ENCODE results near the gene NQO2. TPM values are rescaled to one million over a fixed set of nuclear protein-coding genes. Genes with fewer than 3 reads are reported as not detected.

The NQO2 gene
- total RNA-seq, 4 donors from 2014 or later = 37.2 to 89.7 (median 43.3) TPM

GRCh38 chr6:2962636-2963035 is 37.1 kb upstream of the NQO2 start:
- no peak for TF ChIP-seq CTCF (IDR thresholded peaks at IDR 0.05; ENCODE audit: low read depth)

- TF ChIP-seq CTCF (IDR thresholded peaks at IDR 0.05; ENCODE audit: low read depth) = no peak
Measured at GRCh38 chr6:2963756-2964155, 35.9 kb upstream of the NQO2 start.

GRCh38 chr6:2964793-2965505 is 34.7 kb upstream of the NQO2 start:
- no peak for TF ChIP-seq CTCF (IDR thresholded peaks at IDR 0.05; ENCODE audit: low read depth)

- TF ChIP-seq CTCF (IDR thresholded peaks at IDR 0.05; ENCODE audit: low read depth) = no peak
Measured at GRCh38 chr6:2966347-2966746, 33.3 kb upstream of the NQO2 start.

GRCh38 chr6:2967936-2968335 is 31.8 kb upstream of the NQO2 start:
- no peak for TF ChIP-seq CTCF (IDR thresholded peaks at IDR 0.05; ENCODE audit: low read depth)

GRCh38 chr6:2968600-2969135 is 31.0 kb upstream of the NQO2 start:
- TF ChIP-seq CTCF (IDR thresholded peaks at IDR 0.05; ENCODE audit: low read depth) = no peak

- no peak for TF ChIP-seq CTCF (IDR thresholded peaks at IDR 0.05; ENCODE audit: low read depth)
Measured at GRCh38 chr6:2969549-2969948, 30.1 kb upstream of the NQO2 start.
